ENCODE measurements around the gene FERMT3.

FERMT3 gene

DNA sequence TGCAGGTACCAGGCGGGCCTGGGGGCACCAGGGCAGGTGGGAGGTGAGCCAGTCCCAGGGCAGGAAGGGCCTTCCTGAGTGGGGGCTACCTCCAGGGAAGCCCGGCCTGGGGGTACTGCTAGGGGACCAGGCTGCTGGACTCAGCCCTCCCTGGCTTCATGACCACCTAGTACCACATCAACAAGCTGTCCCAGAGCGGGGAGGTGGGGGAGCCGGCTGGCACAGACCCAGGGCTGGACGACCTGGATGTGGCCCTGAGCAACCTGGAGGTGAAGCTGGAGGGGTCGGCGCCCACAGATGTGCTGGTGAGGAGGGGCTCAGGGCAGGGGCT lies 12.8 kb downstream of the FERMT3 start:
- no peak overlapping the region for H3K4me3 ChIP-seq (ENCODE audit: low read depth, low read length)

DNA sequence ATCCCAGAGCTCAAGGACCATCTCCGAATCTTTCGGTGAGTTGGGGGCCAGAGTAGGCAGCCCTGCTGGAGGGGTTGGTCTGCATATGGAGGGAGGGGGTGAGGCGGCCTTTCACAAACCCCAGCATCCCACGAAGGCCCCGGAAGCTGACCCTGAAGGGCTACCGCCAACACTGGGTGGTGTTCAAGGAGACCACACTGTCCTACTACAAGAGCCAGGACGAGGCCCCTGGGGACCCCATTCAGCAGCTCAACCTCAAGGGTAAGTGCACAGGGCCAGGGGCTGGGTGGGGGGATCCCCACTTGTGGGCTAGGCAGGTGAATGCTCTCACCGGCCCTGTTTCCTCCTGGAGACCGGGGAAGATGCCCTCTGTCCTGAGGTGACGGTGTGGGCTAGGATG lies 13.2 kb downstream of the FERMT3 start:
- no peak overlapping the region for H3K4me3 ChIP-seq (ENCODE audit: low read depth, low read length)

DNA sequence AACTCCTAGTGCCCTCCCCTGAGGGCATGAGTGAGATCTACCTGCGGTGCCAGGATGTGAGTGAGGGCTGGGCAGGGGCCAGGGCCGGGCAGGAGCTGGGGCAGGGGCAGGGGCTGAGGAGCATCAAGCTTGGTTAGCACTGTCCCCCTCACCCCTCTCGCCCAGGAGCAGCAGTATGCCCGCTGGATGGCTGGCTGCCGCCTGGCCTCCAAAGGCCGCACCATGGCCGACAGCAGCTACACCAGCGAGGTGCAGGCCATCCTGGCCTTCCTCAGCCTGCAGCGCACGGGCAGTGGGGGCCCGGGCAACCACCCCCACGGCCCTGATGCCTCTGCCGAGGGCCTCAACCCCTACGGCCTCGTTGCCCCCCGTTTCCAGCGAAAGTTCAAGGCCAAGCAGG lies 13.8 kb downstream of the FERMT3 start:
- H3K4me3 ChIP-seq (ENCODE audit: low read depth, low read length), result no peak overlapping the region

DNA sequence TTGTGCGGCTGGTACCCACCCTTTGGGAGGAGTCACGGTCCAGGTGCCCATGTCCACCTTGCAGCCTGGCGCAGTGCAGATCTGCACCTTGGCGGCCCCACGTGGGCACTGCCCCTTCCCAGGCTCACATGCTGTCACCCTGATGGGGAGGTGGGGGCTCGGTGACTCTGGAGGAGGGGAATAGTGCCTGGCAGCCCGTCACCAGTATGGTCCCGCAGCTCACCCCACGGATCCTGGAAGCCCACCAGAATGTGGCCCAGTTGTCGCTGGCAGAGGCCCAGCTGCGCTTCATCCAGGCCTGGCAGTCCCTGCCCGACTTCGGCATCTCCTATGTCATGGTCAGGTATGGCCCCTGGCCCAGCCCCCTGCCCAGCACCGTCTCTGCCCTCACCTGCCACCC lies 14.3 kb downstream of the FERMT3 start:
- H3K4me3 ChIP-seq (ENCODE audit: low read depth, low read length), result no peak overlapping the region

DNA sequence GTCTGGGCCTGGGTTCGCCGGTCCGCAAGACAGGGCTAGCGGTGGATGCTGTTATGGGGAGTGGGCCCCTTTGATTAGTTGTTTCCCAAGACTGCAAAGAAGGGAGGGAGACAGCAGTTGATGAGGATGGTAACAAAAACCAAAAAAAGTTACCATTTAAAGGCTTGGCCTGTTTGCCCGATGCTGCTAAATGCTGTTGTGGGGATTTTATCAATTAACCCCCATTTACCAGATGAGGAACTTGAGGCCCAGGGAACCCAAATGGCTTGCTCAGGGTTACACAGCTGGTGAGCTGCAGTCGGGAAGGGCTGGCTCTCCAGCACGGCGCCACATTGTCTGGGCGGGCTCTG lies 16.1 kb downstream of the FERMT3 start:
- H3K4me3 ChIP-seq (ENCODE audit: low read depth, low read length), result no peak overlapping the region

DNA sequence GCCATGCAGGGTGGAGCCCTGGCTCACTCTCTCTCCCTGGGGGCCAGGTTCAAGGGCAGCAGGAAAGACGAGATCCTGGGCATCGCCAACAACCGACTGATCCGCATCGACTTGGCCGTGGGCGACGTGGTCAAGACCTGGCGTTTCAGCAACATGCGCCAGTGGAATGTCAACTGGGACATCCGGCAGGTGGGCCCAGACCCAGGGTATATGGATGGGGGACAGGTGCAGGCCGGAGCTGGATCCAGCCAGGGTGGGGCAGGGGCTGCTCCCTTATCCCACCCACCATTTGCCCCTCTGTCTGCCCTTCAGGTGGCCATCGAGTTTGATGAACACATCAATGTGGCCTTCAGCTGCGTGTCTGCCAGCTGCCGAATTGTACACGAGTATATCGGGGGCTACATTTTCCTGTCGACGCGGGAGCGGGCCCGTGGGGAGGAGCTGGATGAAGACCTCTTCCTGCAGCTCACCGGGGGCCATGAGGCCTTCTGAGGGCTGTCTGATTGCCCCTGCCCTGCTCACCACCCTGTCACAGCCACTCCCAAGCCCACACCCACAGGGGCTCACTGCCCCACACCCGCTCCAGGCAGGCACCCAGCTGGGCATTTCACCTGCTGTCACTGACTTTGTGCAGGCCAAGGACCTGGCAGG lies 16.6 kb downstream of the FERMT3 start:
- no peak overlapping the region for H3K4me3 ChIP-seq (ENCODE audit: low read depth, low read length)

DNA sequence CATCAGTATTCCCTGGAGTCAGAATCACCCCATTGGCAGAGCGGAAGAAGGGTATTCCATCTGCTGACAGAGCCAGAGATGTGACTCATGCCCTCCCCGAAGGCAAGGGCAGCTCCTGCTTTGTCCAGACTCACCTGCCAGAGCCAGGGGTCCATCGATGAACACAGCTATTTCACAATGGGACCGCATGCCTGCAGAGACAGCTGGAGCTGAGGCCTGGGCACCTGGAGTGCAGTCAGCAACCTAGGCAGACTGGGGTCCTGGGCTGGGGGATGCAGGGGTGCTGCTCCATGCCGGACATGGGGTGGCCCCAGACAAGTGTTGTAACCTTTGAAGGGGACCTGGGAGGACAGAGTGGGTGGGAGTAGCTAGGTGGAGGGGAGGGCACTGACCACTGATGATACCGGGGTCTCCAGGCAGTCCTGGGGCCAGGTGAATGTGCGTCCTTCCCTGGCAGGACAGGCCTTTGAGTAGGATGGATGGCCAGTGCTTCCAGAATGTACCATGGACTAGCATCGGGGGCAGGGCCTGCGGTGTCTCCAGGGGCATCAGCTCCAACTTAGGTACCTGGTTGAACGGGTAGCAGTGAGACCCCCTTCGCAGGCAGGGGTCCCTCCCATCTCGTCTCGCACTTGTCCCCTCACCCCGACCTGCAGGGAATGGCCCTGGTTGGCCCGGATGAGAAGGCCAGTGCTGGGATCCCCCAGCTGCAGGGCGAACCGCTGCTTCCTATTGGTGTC lies 17.8 kb downstream of the FERMT3 start:
- no peak overlapping the region for H3K4me3 ChIP-seq (ENCODE audit: low read depth, low read length)

DNA sequence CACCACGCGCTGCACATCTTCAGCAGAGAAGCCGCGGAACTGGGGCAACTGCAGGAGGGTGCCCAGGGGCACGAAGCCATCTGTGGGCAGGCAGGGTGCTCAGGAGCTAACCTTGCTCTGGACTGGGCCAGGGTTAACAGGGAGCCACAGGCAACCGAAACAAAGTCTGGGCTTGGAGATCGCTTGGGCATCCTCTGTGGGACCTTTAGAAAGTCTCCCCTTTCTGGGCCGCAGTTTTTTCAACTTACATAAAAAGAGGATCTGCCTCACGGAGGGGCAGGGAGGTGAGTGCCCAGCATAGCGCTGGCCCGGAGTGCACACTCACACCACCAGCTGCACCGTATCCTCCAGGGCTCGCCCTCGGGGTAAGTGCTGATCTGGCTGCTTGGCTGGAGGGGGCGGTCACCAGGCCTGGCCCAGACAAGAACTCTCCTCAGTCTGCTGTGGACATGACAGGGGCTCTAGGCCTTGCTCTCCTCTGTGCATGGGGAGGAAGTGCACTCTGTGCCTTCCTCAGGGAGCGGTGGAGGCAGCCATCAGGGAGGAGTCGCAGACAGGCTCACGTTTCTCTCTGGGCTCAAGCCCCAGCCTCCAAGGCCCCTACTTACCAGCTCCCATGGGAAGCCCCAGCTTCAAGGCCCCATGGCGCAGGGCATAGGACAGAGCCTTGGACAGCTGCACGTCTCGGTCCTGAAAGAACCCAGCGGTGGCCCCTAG lies 18.5 kb downstream of the FERMT3 start:
- peak overlapping the region; percentile 78 for H3K4me3 ChIP-seq (ENCODE audit: low read depth, low read length)

DNA sequence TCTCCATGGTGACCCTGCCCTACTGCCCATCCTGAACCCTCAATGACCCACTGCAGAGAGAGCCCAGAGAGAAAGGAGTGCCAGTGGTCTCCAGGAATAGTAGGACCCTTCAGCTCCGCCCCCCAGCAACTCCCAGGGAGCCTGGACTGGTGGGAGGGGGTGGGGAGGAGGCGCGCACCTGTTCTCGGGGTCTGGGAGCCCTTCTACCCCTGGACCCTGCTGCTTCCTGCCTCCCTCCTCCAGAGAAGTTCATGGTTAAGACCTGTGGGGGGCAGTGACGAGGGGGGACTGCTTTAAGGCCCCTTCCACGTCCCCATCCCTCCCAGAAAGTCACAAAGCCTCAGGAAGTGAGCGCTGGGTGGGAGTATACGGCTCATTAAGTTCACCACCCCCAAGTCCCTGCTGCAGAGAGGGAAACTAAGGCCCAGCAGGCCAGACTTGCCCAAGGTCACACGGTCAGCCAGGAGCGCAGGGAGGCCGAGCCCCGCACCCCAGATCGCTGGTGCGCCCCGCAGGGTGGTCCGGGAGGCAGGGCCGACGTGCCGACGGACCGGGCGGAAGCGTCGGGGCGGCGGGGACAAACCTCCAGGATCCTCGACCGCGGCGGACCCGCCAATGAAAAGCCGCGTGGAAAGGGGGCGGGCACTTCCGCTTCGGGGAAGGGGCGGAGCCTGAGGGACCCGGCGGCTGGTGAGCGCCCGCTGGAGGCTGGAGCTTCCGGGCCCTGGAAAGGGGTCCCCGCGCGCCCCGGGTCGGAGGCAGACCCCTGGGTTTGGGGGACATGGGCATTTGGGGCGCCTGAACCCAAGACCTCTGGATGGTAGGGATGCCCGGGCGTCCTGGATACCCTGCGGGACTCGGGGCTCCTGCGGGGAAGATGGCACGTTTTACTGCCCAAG lies 19.3 kb downstream of the FERMT3 start, which contains the start of the genes NUDT22 and TRPT1:
NUDT22 (plus strand) TSS at position 667 of the 899 bp plus-strand sequence. CDS start 379 bp downstream, outside the sequence.
TRPT1 (minus strand) TSS at position 579 of the 899 bp plus-strand sequence; CDS start at position 253, 326 bp downstream.
- peak within 1 kb of the TSS; percentile 78 for H3K4me3 ChIP-seq (ENCODE audit: low read depth, low read length)

DNA sequence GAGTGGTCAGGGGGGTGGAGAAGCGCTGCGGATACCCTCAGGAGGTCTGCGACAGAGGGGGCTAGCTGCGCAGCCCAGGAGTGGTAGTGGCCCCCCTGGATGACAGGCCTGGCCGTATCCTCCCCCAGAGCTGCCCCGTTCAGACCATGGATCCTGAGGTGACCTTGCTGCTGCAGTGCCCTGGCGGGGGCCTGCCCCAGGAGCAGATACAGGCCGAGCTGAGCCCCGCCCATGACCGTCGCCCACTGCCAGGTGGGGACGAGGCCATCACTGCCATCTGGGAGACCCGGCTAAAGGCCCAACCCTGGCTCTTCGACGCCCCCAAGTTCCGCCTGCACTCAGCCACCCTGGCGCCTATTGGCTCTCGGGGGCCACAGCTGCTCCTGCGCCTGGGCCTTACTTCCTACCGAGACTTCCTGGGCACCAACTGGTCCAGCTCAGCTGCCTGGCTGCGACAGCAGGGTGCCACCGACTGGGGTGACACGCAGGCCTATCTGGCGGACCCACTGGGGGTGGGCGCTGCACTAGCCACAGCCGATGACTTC lies 20.1 kb downstream of the FERMT3 start:
- peak overlapping the region; percentile 78 for H3K4me3 ChIP-seq (ENCODE audit: low read depth, low read length)

DNA sequence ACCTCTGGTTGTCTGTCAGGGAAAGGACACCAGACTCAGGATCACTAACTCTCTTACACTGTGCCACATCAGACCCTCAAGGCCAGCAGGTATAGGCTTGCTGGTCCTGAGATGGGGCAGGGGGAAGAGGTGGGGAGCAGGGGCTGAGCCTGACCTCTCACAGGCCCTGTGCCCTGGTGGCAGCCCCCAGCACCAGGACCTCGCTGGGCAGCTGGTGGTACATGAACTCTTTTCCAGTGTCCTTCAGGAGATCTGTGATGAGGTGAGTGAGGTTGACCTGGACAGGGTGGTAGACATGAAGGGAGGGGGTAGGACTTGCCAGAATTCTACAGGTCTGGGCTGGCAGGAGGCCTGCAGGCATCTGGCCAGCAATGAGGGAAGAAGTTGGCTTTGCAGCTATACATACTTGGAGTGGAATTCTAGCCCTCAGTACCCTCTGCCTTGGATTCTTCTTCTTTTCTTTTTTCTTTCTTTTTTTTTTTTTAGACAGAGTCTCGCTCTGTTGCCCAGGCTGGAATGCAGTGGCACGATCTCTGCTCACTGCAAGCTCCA lies 21.0 kb downstream of the FERMT3 start:
- H3K4me3 ChIP-seq (ENCODE audit: low read depth, low read length), result no peak overlapping the region

DNA sequence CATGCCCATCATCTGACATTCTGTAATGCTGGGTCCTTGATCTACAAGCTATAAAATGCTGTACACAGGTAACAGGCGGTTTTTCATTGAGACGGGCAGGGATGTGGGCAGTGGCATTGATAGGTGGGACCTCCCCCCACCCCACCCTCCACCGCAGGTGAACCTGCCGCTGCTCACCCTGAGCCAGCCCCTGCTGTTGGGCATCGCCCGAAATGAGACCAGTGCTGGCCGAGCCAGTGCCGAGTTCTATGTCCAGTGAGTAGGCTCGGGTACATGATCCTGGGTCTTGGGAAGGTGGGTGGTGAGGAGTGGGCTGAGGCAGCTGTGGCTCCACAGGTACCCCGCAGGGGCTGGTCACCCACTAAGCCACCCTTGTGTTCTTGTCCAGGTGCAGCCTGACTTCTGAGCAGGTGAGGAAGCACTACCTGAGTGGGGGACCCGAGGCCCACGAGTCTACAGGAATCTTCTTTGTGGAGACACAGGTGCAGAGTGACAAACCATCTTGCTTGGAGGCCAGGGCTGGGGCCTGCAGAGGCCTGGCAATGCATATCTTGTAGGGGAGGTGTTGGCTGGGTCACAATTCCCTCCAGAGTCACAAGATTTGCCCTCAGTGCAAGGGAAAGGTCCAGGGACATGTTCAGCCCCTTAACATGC lies 22.7 kb downstream of the FERMT3 start:
- no peak overlapping the region for H3K4me3 ChIP-seq (ENCODE audit: low read depth, low read length)

DNA sequence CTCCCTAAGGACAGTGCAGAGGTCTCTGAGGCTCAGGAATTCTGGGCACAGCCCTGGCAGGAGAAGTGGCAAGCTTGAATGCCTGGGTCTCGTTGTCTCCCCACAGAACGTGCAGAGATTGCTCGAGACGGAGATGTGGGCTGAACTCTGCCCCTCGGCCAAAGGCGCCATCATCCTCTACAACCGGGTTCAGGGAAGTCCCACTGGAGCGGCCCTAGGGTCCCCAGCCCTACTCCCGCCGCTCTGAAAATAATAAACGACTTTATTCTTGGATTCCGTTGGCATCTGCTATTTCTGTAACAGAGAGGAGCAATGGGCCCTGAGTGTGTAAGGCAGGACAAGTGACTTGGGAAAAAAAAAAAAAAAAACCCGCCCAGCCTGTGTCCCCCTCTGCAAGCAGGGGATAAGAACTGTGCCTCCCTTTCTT lies 23.2 kb downstream of the FERMT3 start:
- H3K4me3 ChIP-seq (ENCODE audit: low read depth, low read length), result peak overlapping the region; percentile 61

DNA sequence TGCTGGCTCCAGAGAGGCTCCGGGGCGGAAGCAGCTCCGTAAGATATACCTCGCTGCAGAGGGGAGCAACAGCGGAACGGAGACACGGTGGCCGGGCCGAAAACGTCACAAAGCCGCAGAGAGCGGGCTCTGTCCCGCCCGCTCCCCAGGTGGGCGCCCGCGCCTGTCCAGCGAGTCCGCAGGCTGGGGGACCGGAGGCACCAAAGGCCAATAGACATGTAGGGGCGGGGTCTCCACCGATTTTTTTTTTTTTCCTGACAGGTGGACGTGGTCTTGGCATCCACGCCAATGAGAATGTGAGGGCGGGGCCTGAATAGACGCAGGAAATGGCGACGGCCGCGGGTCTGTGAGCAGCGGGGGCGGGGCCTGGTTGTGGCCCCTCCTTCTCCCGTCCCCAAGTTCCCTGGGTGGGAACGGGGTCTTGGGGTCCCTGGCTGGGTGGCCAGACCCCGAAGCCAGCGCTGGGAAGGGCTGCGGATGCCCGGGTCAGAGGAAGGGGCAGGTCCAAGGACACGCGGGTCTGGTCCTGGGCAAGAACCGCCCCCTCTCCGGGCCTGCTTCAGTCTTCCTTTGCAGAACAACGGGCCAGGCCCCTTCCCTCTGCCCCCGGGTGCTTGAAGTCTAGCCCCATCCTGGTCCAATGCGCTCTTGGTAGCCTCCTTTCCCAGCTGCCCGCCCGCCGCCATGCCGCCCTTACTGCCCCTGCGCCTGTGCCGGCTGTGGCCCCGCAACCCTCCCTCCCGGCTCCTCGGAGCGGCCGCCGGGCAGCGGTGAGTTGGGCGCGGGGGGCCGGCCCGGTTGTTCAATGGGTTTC lies 23.9 kb downstream of the FERMT3 start, which contains the start of gene DNAJC4:
DNAJC4 (plus strand) TSS at position 378 of the 814 bp plus-strand sequence; CDS start at position 685, 307 bp downstream.
- peak within 1 kb of the TSS; percentile 61 for H3K4me3 ChIP-seq (ENCODE audit: low read depth, low read length)

DNA sequence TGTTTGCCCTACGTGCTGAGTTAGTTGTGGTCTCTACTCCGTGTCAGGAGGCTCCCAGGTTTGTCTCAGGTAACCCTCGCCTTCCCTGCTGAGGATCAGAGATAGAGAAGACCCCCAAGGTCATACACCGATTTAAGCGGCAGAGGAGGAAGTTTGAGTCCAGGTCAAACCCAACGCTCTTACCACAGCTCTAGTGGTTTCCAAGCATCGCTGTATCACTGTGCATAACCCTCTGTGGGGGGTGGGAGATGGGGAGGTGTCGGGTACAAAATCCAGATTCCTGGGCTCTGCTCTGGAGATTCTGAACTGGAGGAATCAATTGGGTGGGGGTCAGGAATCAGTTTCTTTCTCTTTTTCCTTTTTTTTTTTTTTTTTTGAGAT lies 24.5 kb downstream of the FERMT3 start:
- H3K4me3 ChIP-seq (ENCODE audit: low read depth, low read length), result peak overlapping the region; percentile 61

DNA sequence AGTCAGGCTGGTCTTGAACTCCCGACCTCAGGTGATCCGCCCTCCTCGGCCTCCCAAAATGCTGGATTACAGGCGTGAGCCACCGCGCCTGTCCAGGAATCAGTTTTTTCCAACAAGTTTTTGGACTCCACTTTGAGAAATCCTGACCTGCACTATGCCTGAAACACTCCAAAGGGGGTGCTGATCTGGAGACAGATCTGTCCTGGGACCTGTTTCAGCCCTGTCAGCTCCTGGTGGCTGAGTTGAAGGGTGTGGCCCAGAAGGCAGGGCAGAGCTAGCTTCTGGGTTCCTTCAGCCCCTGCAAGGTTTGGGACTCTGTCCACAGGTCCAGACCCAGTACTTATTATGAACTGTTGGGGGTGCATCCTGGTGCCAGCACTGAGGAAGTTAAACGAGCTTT lies 25.0 kb downstream of the FERMT3 start:
- H3K4me3 ChIP-seq (ENCODE audit: low read depth, low read length), result no peak overlapping the region

DNA sequence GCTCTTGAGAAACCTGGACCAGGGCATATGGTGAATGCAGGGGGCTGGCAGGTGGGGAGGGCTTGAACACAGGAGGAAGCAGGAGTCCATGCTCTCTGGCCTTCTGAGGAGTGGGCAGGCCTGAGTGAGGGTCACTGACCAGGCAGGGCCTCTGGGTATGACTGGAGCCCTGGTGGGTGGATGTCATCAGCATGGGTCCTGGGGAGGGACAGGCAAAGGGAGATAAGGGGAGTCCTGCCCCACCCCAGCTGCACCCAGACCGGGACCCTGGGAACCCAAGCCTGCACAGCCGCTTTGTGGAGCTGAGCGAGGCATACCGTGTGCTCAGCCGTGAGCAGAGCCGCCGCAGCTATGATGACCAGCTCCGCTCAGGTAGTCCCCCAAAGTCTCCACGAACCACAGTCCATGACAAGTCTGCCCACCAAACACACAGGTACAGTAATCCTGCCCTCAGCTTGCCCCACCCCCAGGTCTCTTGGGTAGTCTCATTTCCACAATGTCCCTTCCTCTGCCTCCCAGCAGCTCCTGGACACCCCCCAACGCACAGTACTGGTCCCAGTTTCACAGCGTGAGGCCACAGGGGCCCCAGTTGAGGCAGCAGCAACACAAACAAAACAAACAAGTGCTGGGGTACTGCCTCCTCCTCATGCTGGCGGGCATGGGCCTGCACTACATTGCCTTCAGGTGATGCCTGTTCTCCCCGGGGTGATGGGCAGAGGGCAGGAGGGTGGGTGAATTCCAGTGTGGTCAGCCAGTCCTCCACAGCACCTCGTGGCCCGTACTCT lies 25.9 kb downstream of the FERMT3 start:
- no peak overlapping the region for H3K4me3 ChIP-seq (ENCODE audit: low read depth, low read length)

DNA sequence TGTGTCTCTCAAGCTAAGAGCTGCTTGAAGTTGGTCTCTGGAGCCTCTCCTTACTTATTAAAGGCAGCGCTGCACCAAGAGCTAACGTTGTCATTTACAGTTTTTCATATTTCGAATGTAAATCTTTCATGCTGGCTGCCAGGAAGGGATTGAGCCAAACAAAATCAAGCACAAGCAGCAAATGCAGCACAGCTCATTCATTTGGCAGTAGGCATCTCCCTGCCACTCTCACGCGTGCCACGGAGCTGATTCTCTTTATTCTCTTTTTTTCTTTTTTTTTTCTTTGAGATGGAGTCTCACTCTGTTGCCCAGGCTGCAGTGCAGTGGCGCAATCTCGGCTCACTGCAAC lies 26.4 kb downstream of the FERMT3 start:
- H3K4me3 ChIP-seq (ENCODE audit: low read depth, low read length), result no peak overlapping the region
